Omental fat pad (tissue), 4 donors: ENCODE results near the gene SHC3. TPM values are rescaled to one million over a fixed set of nuclear protein-coding genes. Genes with fewer than 3 reads are reported as not detected.

Experiments used
- ATAC-seq: fragments of 150-250 bp; one replicate; pipeline ENCODE4 v1.9.1; 2016; ENCODE audit warnings: mild to moderate bottlenecking, moderate library complexity; ENCODE audit not compliant: low FRiP score
- DNase-seq: peaks from one replicate; pipeline ENCODE4 v3.0.0-alpha.2; 2019; ENCODE audit warnings: low spot score
- total RNA-seq, 4 donors: library from RNA; depleted of rRNA; stranded (reverse); fragments of >200 nt; gene quantifications; one replicate each; pipeline ENCODE4 v1.1.0, GENCODE V29; 2016
- TF ChIP-seq, protein P1 (sequence below), 3 donors: fragments of 450-650 bp; IDR thresholded peaks; one replicate each; pipeline ENCODE4 v1.5.1; 2016 to 2017; ENCODE audit warnings: antibody characterized with exemption in 3 of 3, mild to moderate bottlenecking in 3 of 3, moderate library complexity in 2 of 3

SHC3 gene
- total RNA-seq, 4 donors from 2014 or later = 1.1 to 7.4 (median 3.1) TPM

DNA sequence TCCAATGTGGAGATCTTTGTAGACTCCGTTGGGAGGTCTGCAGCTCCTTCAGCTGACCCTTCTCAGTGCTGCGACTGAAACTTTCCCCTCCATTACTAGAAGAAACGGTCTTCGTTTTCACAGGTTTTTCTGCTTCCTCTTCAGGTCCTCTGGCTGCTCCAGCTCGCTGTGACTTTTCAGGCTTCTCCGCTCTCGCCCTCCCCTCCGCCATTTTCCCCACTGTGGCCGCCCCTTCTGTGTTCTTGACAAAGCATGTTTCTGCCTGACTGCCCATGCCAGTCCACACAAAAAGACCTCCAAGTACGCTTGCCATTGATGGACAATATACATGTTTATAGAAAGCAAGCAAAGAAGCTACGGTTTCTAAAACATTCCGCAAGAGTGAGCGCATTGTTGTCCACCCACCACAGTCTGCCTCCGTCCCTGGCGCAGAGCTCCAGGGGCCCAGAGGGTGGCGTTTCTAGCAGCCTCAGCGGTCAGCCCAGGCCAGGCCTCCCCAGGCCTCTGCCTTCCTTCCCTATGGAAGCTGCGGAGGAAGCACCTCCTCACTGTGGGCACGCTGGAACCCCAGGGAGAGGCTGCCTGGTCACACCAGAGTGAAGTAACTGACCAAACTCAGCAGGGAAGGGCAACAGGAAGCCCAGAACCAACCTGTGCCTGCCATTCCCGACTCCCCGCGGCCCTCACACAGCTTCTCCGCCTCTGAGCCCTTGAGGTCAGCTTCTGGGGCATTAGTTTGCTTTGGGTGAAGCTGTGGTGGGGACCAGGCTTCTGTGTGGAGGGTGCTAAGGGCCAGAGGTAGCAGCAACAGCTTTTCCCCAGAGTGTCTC is 207.3 kb downstream of the SHC3 start:
- ATAC-seq = no peak
- TF ChIP-seq, protein P1, sequence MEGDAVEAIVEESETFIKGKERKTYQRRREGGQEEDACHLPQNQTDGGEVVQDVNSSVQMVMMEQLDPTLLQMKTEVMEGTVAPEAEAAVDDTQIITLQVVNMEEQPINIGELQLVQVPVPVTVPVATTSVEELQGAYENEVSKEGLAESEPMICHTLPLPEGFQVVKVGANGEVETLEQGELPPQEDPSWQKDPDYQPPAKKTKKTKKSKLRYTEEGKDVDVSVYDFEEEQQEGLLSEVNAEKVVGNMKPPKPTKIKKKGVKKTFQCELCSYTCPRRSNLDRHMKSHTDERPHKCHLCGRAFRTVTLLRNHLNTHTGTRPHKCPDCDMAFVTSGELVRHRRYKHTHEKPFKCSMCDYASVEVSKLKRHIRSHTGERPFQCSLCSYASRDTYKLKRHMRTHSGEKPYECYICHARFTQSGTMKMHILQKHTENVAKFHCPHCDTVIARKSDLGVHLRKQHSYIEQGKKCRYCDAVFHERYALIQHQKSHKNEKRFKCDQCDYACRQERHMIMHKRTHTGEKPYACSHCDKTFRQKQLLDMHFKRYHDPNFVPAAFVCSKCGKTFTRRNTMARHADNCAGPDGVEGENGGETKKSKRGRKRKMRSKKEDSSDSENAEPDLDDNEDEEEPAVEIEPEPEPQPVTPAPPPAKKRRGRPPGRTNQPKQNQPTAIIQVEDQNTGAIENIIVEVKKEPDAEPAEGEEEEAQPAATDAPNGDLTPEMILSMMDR (IDR thresholded peaks at IDR 0.05) = no peak
- no peak for DNase-seq

DNA sequence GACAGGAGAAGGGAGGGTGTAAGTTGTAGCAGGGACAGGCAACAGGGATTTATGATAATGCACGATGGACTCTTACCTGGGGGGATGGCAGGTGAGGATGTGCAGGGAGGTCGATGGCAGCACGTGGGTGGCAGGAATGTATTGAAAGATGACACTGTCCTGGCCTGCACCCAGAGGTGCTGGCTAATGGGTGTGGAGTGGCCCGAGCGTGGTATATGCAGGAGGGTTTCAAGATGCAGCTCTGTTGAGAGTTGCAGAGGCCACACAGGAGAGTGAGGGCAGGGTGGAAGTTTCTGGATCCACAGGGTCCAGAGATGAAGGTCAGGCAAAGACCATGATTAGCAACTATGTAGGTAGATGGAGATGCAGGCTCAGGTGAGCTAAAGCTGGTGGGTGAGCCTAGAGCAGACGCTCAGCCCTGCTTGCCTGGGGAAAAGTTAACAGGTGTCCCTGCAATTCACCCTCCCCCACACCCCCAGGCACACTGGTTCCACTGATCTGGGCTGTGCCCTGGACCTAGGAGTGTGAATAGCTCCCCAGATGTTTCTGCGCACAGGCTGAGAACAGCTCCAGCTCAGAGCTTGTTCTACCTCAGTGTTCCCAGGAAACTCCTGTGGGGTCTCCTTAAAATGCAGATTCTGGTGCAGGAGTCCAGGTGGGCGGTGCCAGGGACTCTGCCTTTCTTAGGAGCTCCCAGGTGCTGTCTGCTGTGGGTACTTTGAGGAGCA is 208.8 kb downstream of the SHC3 start:
- ATAC-seq (no peak), DNase-seq (no peak)
- TF ChIP-seq, protein P1 (IDR thresholded peaks at IDR 0.05) = no peak

DNA sequence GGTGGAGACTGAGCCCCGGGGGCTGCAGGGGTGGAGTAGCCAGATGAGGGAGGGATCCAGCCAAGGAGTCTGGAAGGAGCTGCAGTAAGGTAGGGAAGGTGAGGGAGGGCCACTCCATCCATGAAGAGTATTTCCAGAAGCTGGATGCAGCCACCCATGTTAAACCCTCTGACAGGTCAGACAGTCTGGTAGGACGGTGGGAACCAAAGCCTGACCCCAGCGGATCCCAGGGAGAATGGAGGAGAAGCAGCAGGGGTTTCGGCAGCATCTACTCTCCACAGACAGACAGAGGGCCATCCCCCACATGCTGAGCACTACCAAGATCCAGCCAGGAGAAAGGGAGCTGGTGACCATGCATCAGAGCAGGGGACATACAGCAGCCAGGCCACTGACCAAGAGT is 209.8 kb downstream of the SHC3 start:
- ATAC-seq (no peak), DNase-seq (no peak)
- TF ChIP-seq, protein P1 (IDR thresholded peaks at IDR 0.05) = no peak

DNA sequence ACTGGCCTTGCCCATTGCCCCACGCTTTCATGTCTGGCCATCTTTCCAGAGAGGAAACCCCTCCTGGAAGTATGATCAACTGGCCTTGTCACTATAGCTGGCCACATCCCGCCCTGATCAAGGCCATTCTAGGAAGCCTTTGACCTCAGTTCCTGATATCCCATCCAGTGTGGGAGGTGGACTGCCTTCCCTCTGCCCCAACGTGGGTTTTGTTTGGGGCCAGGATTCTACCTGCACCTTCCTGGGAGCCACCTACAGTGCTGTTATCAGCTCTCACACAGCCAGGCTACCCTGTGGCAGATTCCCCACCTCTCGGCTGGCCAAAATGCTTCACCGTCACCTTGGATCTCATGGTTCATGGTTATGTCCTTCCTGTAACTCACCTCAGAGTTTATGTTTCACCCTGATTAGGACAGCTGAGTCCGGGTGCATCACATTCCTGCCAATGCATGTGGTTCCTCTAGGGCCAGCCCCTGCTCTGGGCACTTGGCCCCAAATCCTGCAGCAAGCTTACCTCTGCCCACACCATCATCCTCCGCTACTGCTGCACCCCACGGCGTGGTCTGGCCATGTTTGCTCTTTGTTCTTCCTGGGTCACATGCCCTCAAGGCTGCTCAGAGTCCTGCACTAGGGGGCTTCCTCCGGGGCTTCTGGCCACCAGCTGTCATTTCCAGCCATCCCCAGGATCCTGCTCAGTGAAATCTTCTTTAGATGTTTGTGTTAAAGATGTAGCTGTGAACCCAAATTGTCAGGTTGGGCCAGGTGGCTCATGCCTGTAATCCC is 211.5 kb downstream of the SHC3 start:
- ATAC-seq (no peak), DNase-seq (no peak)
- TF ChIP-seq, protein P1 (IDR thresholded peaks at IDR 0.05) = no peak

DNA sequence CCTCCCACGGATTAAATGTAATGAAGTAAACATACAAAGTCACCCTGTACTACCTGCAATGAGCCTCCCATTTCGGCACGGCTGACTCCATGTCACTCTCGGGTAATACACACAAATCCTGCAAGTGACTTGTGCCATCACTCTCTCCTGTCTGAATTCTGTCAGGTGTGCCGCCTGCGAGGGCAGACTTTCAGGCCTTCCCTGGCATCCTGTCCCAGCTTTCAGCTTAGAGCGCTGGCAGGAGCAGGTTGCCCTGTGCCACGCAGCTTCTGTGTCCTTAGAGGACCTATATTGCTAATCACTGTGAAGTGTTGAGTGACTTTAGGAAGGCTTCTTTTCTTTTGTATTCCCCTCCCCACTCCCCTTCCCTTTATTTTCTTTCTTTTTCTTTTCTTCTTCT is 213.1 kb downstream of the SHC3 start:
- TF ChIP-seq, protein P1 (IDR thresholded peaks at IDR 0.05) = no peak
- ATAC-seq (no peak), DNase-seq (no peak)

DNA sequence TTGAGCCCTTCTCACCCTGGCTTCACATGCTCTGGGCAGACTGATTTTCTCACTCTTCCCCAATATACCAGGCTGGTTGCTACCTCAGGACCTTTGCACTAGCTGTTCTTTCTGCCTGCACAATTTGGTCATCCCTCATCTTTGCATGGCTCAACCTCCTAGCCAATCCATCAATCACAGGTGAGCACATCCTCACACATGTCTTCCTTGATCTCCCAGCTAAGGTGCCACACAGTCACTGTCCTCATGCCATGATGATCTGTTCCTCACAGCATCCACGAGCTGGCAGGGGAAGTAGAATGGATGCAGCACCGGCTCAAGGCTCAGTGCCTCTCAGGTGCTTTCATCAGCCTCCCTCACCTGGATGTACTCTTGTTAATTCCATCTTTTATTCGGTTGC is 218.0 kb downstream of the SHC3 start:
- ATAC-seq (no peak), DNase-seq (no peak)
- TF ChIP-seq, protein P1 (IDR thresholded peaks at IDR 0.05) = no peak
